H1 (cell line): ENCODE measurements around the gene ANKRD40CL. TPM values are rescaled to one million over a fixed set of nuclear protein-coding genes. Genes with fewer than 3 reads are reported as not detected.

Experiments
- CTCF ChIA-PET: fragments of 300-600 bp; sonication (Branson Sonifier 250); formaldehyde crosslinking; loops from one replicate; lab custom pipeline; 2021; ENCODE audit not compliant: partially characterized antibody; lab: Charles Lee
- POLR2A ChIA-PET: fragments of 300-600 bp; sonication (Branson Sonifier 250); formaldehyde crosslinking; loops from one replicate; lab custom pipeline; 2021; ENCODE audit warnings: inconsistent platforms; ENCODE audit not compliant: partially characterized antibody; lab: Charles Lee
- DNase-seq, 2 experiments: peaks; one replicate each; pipeline versions ENCODE4 v3.0.0 to v3.0.0-alpha.2; 2010 to 2022; ENCODE audit warnings: low spot score in 2 of 2, low read depth in 1 of 2, mixed read lengths in 1 of 2
- FAIRE-seq: peaks from 2 replicates; lab custom pipeline; 2011; peaks lifted over from hg19 to GRCh38; lab: Jason Lieb, UNC
- H2AFZ ChIP-seq: 2 replicates; pipeline ENCODE4 v1.8.1; 2012; ENCODE audit warnings: low read length, inconsistent platforms
- H2AK5ac ChIP-seq: 2 replicates; pipeline ENCODE4 v1.6.1; 2013; ENCODE audit warnings: low read depth, low read length
- H2BK120ac ChIP-seq: replicated peaks from 2 replicates; pipeline ENCODE3; 2013; ENCODE audit warnings: low read depth, low read length, inconsistent platforms
- H2BK12ac ChIP-seq: 2 replicates; pipeline ENCODE4 v1.6.1; 2013; ENCODE audit warnings: low read depth, low read length
- H2BK15ac ChIP-seq: 2 replicates; pipeline ENCODE4 v1.6.1; 2013; ENCODE audit warnings: low read length
- H2BK20ac ChIP-seq: 2 replicates; pipeline ENCODE4 v1.6.1; 2013; ENCODE audit warnings: low read length
- H2BK5ac ChIP-seq: 2 replicates; pipeline ENCODE4 v1.6.1; 2013; ENCODE audit warnings: low read depth, low read length
- H3K14ac ChIP-seq: 2 replicates; pipeline ENCODE4 v1.6.1; 2013; ENCODE audit warnings: inconsistent platforms; ENCODE audit not compliant: insufficient read length
- H3K18ac ChIP-seq: 2 replicates; pipeline ENCODE4 v1.6.1; 2013; ENCODE audit warnings: low read length; ENCODE audit errors: extremely low read depth
- H3K23ac ChIP-seq: 2 replicates; pipeline ENCODE4 v1.6.1; 2013; ENCODE audit warnings: inconsistent platforms; ENCODE audit not compliant: insufficient read length
- H3K23me2 ChIP-seq: 2 replicates; pipeline ENCODE4 v1.6.1; 2013; ENCODE audit warnings: low read depth, low read length
- H3K27ac ChIP-seq: 2 replicates; pipeline ENCODE4 v1.6.1; 2011; ENCODE audit warnings: low read depth, low read length, inconsistent platforms
- H3K27me3 ChIP-seq, 4 experiments: replicated peaks in 1 of 4; 1 replicate in 1 of 4; 2 replicates in 3 of 4; pipeline versions ENCODE4 v1.6.1 to v1.8.1; 2011 to 2013; ENCODE audit warnings: low read length in 3 of 4, mild to moderate bottlenecking in 3 of 4, inconsistent platforms in 2 of 4, mixed read lengths in 2 of 4, moderate library complexity in 1 of 4; ENCODE audit not compliant: control insufficient read depth in 3 of 4, insufficient read depth in 3 of 4; ENCODE audit errors: extremely low read depth in 1 of 4
- H3K36me3 ChIP-seq, 4 experiments: 2 replicates each; pipeline versions ENCODE4 v1.6.1 to v1.8.1; 2011 to 2013; ENCODE audit warnings: mild to moderate bottlenecking in 4 of 4, low read length in 3 of 4, moderate library complexity in 2 of 4, control low read depth in 1 of 4, inconsistent platforms in 1 of 4; ENCODE audit not compliant: insufficient read depth in 4 of 4, control insufficient read depth in 2 of 4
- H3K4ac ChIP-seq: replicated peaks from 2 replicates; pipeline ENCODE3; 2013; ENCODE audit warnings: low read length, low read depth, mixed read lengths, inconsistent platforms; ENCODE audit not compliant: insufficient read length
- H3K4me1 ChIP-seq, 4 experiments: replicated peaks in 1 of 4; 1 replicate in 1 of 4; 2 replicates in 3 of 4; pipeline versions ENCODE4 v1.6.1 to v1.8.1; 2011 to 2013; ENCODE audit warnings: low read length in 3 of 4, inconsistent platforms in 2 of 4, mixed read lengths in 1 of 4; ENCODE audit not compliant: insufficient read depth in 4 of 4, control insufficient read depth in 3 of 4
- H3K4me2 ChIP-seq, 2 experiments: 2 replicates each; pipeline versions ENCODE4 v1.6.1 to v1.8.1; 2011 to 2013; ENCODE audit warnings: low read depth in 2 of 2, low read length in 2 of 2, control low read depth in 1 of 2, inconsistent platforms in 1 of 2, mild to moderate bottlenecking in 1 of 2; ENCODE audit not compliant: insufficient read depth in 1 of 2
- H3K4me3 ChIP-seq, 4 experiments: fragments of 200-600, 300-600 bp in 1 of 4; sonication (generic), shearing (Covaris generic), sonication (Bioruptor Twin) in 1 of 4; 2 replicates each; pipeline versions ENCODE4 v1.5.1 to v1.8.1; 2011 to 2016; ENCODE audit warnings: low read length in 4 of 4, low read depth in 3 of 4, control low read depth in 2 of 4, inconsistent platforms in 2 of 4, mild to moderate bottlenecking in 2 of 4, mixed read lengths in 1 of 4, moderate library complexity in 1 of 4; ENCODE audit not compliant: insufficient read depth in 2 of 4; ENCODE audit errors: extremely low read depth in 1 of 4
- H3K56ac ChIP-seq: replicated peaks from 2 replicates; pipeline ENCODE3; 2013; ENCODE audit warnings: low read depth, mild to moderate bottlenecking, mixed read lengths, low read length, inconsistent platforms; ENCODE audit not compliant: insufficient read length
- H3K79me1 ChIP-seq: 2 replicates; pipeline ENCODE4 v1.6.1; 2013; ENCODE audit warnings: low read depth, low read length, control low read depth
- H3K79me2 ChIP-seq, 2 experiments: 2 replicates each; pipeline versions ENCODE4 v1.6.1 to v1.8.1; 2012 to 2013; ENCODE audit warnings: low read length in 2 of 2, mild to moderate bottlenecking in 2 of 2, inconsistent platforms in 1 of 2; ENCODE audit not compliant: insufficient read depth in 2 of 2, control insufficient read depth in 1 of 2
- H3K9ac ChIP-seq, 4 experiments: replicated peaks in 1 of 4; 1 replicate in 1 of 4; 2 replicates in 3 of 4; pipeline versions ENCODE4 v1.6.1 to v1.8.1; 2011 to 2013; ENCODE audit warnings: low read depth in 3 of 4, low read length in 3 of 4, control low read depth in 2 of 4, mild to moderate bottlenecking in 2 of 4, moderate library complexity in 2 of 4, inconsistent platforms in 1 of 4; ENCODE audit errors: extremely low read depth in 1 of 4
- H3K9me3 ChIP-seq, 2 experiments: 2 replicates each; pipeline versions ENCODE4 v1.6.1 to v1.8.1; 2012 to 2013; ENCODE audit warnings: mild to moderate bottlenecking in 2 of 2, moderate library complexity in 2 of 2, control low read depth in 1 of 2, inconsistent platforms in 1 of 2, low read depth in 1 of 2, low read length in 1 of 2, mixed read lengths in 1 of 2; ENCODE audit not compliant: insufficient read depth in 2 of 2
- H4K20me1 ChIP-seq, 2 experiments: replicated peaks in 1 of 2; 2 replicates each; pipeline versions ENCODE3 to v1.8.1; 2011 to 2013; ENCODE audit warnings: inconsistent platforms in 2 of 2, low read length in 2 of 2, mild to moderate bottlenecking in 1 of 2; ENCODE audit not compliant: insufficient read depth in 2 of 2, control insufficient read depth in 1 of 2
- H4K5ac ChIP-seq: 2 replicates; pipeline ENCODE4 v1.6.1; 2013; ENCODE audit warnings: low read length, low read depth, mixed read lengths, inconsistent platforms; ENCODE audit not compliant: insufficient read length
- H4K8ac ChIP-seq: 2 replicates; pipeline ENCODE4 v1.8.0; 2013; ENCODE audit warnings: mild to moderate bottlenecking, moderate library complexity, low read length, inconsistent platforms; ENCODE audit not compliant: insufficient read depth; ENCODE audit errors: extremely low read depth
- H4K91ac ChIP-seq: replicated peaks from 2 replicates; pipeline ENCODE3; 2013; ENCODE audit warnings: low read length, mixed read lengths, inconsistent platforms; ENCODE audit not compliant: insufficient read length
- MAX ChIP-seq: IDR thresholded peaks from 2 replicates; pipeline ENCODE4 v1.6.1; 2012; ENCODE audit warnings: inconsistent platforms
- WGBS, 2 experiments: shearing (Covaris generic) in 1 of 2; methylation state at CpG; one replicate each; pipeline versions ENCODE4 v1.1.6 to v1.1.7; 2013 to 2015; ENCODE audit warnings: low lambda C conversion rate in 2 of 2, mixed read lengths in 2 of 2, inconsistent platforms in 1 of 2, low coverage in 1 of 2, missing lambda C conversion rate in 1 of 2; ENCODE audit not compliant: insufficient replicate concordance in 2 of 2, insufficient coverage in 1 of 2, insufficient read length in 1 of 2; ENCODE audit errors: extremely low coverage in 1 of 2, missing lambda C conversion rate in 1 of 2; 5-methylcytosine and 5-hydroxymethylcytosine counted together
- polyA plus RNA-seq, 7 experiments: library from polyadenylated mRNA; depleted of rRNA in 3 of 7; stranded (reverse) in 5 of 7; unstranded in 2 of 7; fragments of >200 nt in 5 of 7; fragments of 200-250 nt in 2 of 7; gene quantifications; 1 replicate in 5 of 7; 2 replicates in 1 of 7; 4 replicates in 1 of 7; pipeline versions ENCODE4 v1.2.1 to v1.2.3, GENCODE V29; 2011 to 2013; ENCODE audit warnings: missing spikeins in 2 of 7, mixed read lengths in 2 of 7
- total RNA-seq: library from RNA; stranded (reverse); fragmentation: NEBNext Ultra II Directional; extraction: Animal tissue kit (Norgen Biotek cat#: 25700); gene quantifications from 2 replicates; pipeline ENCODE4 v1.2.1, GENCODE V29; 2021

ANKRD40CL gene
- total and polyA plus RNA-seq, 2 of the 8 experiments (the other 6 are each of a cell fraction or from before 2014, with no cell fraction given), result not detected

DNA sequence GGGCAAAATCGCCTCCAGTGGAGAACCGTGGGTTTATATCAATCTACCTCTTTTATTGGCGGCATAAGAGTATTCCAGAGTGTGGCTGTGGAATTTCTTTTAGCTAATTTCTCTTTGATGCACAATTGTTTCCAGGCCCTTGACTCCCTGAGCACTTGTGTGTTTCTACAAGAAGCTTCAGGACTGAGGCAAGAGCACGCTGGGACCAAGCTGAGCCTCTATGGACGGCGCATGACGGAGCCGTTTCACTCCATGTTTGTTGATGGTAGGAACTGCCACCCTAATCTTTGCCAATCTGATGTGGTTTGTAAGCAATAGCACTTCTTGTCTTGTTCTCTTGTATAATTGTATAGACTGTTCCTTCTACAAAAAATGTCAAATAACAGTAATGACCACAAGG is 11.2 kb upstream of the ANKRD40CL start:
- H3K4ac ChIP-seq, result no peak overlapping the region
- no peak overlapping the region for H2BK20ac ChIP-seq
- no peak overlapping the region for H3K4me3 ChIP-seq
- H2BK12ac ChIP-seq, result no peak overlapping the region
- H2AK5ac ChIP-seq, result no peak overlapping the region
- H3K9me3 ChIP-seq, result no peaks in the 10 kb centered on the region
- H3K79me1 ChIP-seq, result no peaks in the 10 kb centered on the region
- H4K8ac ChIP-seq, result no peak overlapping the region
- H2BK15ac ChIP-seq, result no peak overlapping the region
- FAIRE-seq, result no peak
- H3K23me2 ChIP-seq, result 0 out of 2 replicates have a peak, but pooled peaks cover 2% of the 10 kb centered on the region
- no peak overlapping the region for H2BK5ac ChIP-seq
- H3K4me1 ChIP-seq, result no peaks in the 10 kb centered on the region
- no peak overlapping the region for H3K14ac ChIP-seq
- H3K56ac ChIP-seq, result no peak overlapping the region
- H3K9ac ChIP-seq, result no peak overlapping the region
- no peaks in the 10 kb centered on the region for H3K36me3 ChIP-seq
- no peaks in the 10 kb centered on the region for H3K79me2 ChIP-seq
- no peak overlapping the region for H3K23ac ChIP-seq
- H3K4me2 ChIP-seq, result no peak overlapping the region
- no peak overlapping the region for H2BK120ac ChIP-seq
- H4K5ac ChIP-seq, result no peak overlapping the region
- ChIA-PET POLR2A (interaction anchor here (1.3 kb wide), 1 partner anchor 87 kb away, joined by 5 read pairs; the partner anchor contains the start of gene TOB1), CTCF (interaction anchor here (0.8 to 9.3 kb wide), 8 partner anchors 12 to 193 kb away, joined by 3 to 63 read pairs (median 4); no protein-coding TSS in a partner anchor)
- no peak for DNase-seq
- no peak overlapping the region for H4K91ac ChIP-seq
- H3K27ac ChIP-seq, result no peak overlapping the region
- WGBS, 2 experiments, result 96% methylated on average over 8 of the region's 8 CpGs; no CpG with 5 or more reads in 1 of the 2 experiments
- no peaks in the 10 kb centered on the region for H3K27me3 ChIP-seq
- H3K18ac ChIP-seq, result no peak overlapping the region
- no peak for TF ChIP-seq MAX
- no peak overlapping the region for H2AFZ ChIP-seq
- no peaks in the 10 kb centered on the region for H4K20me1 ChIP-seq
